K562 (cell line): ENCODE results near the gene WRAP53. TPM values are rescaled to one million over a fixed set of nuclear protein-coding genes. Genes with fewer than 3 reads are reported as not detected.

ENCODE experiments used
- ATF7 ChIP-seq: fragments of 450-650 bp; IDR thresholded peaks from 2 replicates; pipeline ENCODE4 v1.7.1; 2014; ENCODE audit warnings: mild to moderate bottlenecking, moderate library complexity
- BHLHE40 ChIP-seq: IDR thresholded peaks from 2 replicates; pipeline ENCODE4 v1.6.1; 2011; ENCODE audit warnings: low read length, improper control_type of control experiment
- CEBPG ChIP-seq, 3 experiments: fragments of 200-800 bp in 1 of 3; sonication (Bioruptor generic) in 1 of 3; sonication (generic) in 1 of 3; formaldehyde crosslinking in 1 of 3; IDR thresholded peaks in 2 of 3; conservative IDR thresholded peaks in 1 of 3; 2 replicates each; pipeline versions ENCODE4 v1.6.1 to v1.8.0; 2016 to 2022; ENCODE audit warnings: missing compliant biosample characterization in 2 of 3, missing genetic modification characterization in 2 of 3, mild to moderate bottlenecking in 1 of 3, missing genetic modification reagents in 1 of 3
- FOXM1 ChIP-seq, 2 experiments: fragments of 450-650 bp in 1 of 2; sonication (generic) in 1 of 2; formaldehyde crosslinking in 1 of 2; IDR thresholded peaks; 2 replicates each; pipeline versions ENCODE4 v1.6.1 to v1.9.0; 2017 to 2022; ENCODE audit warnings: low read depth in 2 of 2, mild to moderate bottlenecking in 2 of 2, missing genetic modification reagents in 1 of 2, moderate library complexity in 1 of 2
- GABPA ChIP-seq: fragments of 200-800 bp; sonication (Bioruptor generic); conservative IDR thresholded peaks from 2 replicates; pipeline ENCODE4 v1.6.1; 2016; ENCODE audit warnings: low read depth, missing genetic modification characterization, missing compliant biosample characterization
- GATAD2B ChIP-seq: fragments of 450-650 bp; IDR thresholded peaks from 2 replicates; pipeline ENCODE4 v1.6.1; 2017; ENCODE audit warnings: mild to moderate bottlenecking, borderline replicate concordance
- HNRNPLL ChIP-seq: fragments of 200-400 bp; formaldehyde crosslinking; IDR thresholded peaks from 2 replicates; pipeline ENCODE4 v1.6.1; 2017; ENCODE audit warnings: low read length, low read depth, mild to moderate bottlenecking; ENCODE audit not compliant: poor library complexity, severe bottlenecking
- JUND ChIP-seq, 2 experiments: IDR thresholded peaks; 2 replicates in 1 of 2; 3 replicates in 1 of 2; pipeline ENCODE4 v1.6.1; 2011; ENCODE audit warnings: borderline replicate concordance in 2 of 2, low read depth in 2 of 2, low read length in 2 of 2, improper control_type of control experiment in 1 of 2, missing biosample characterization in 1 of 2, missing genetic modification characterization in 1 of 2, missing genetic modification reagents in 1 of 2
- NFATC3 ChIP-seq: fragments of 450-650 bp; IDR thresholded peaks from 2 replicates; pipeline ENCODE4 v1.6.1; 2017; ENCODE audit warnings: mild to moderate bottlenecking
- NR4A1 ChIP-seq, 2 experiments: fragments of 250-450 bp in 1 of 2; fragments of 450-650 bp in 1 of 2; sonication (Bioruptor Pico) in 1 of 2; IDR thresholded peaks; 2 replicates each; pipeline versions ENCODE4 v1.4.0 to v1.6.1; 2016 to 2020; ENCODE audit warnings: mild to moderate bottlenecking in 2 of 2, missing compliant biosample characterization in 1 of 2, missing genetic modification characterization in 1 of 2, moderate library complexity in 1 of 2
- POLR2AphosphoS2 ChIP-seq: IDR thresholded peaks from 2 replicates; pipeline ENCODE4 v1.6.1; 2012; ENCODE audit warnings: low read length, improper control_type of control experiment
- RB1 ChIP-seq: fragments of 450-650 bp; IDR thresholded peaks from 2 replicates; pipeline ENCODE4 v1.6.1; 2017; ENCODE audit warnings: low read depth, mild to moderate bottlenecking
- SIN3B ChIP-seq: fragments of 450-650 bp; IDR thresholded peaks from 2 replicates; pipeline ENCODE4 v1.6.1; 2017; ENCODE audit warnings: low read depth, mild to moderate bottlenecking, moderate library complexity
- SREBF1 ChIP-seq: fragments of 150-350 bp; IDR thresholded peaks from 2 replicates; pipeline ENCODE4 v1.6.1; 2014; ENCODE audit warnings: antibody characterized with exemption, low read depth, low read length, borderline replicate concordance
- TAF7 ChIP-seq: fragments of 450-650 bp; IDR thresholded peaks from 2 replicates; pipeline ENCODE4 v1.6.1; 2016; ENCODE audit warnings: missing genetic modification characterization, missing compliant biosample characterization
- TCF3 ChIP-seq: sonication (generic); formaldehyde crosslinking; IDR thresholded peaks from 2 replicates; pipeline ENCODE4 v1.4.0; 2020; ENCODE audit warnings: mild to moderate bottlenecking, missing genetic modification reagents
- YY1 ChIP-seq, 3 experiments: IDR thresholded peaks; 2 replicates each; pipeline ENCODE4 v1.6.1; 2011; ENCODE audit warnings: low read length in 2 of 3, mild to moderate bottlenecking in 2 of 3, moderate library complexity in 2 of 3, borderline replicate concordance in 1 of 3, control low read depth in 1 of 3, low read depth in 1 of 3; ENCODE audit not compliant: insufficient read depth in 3 of 3, insufficient replicate concordance in 2 of 3, control insufficient read depth in 1 of 3, insufficient read length in 1 of 3; ENCODE audit errors: extremely low read depth in 1 of 3
- ZNF75A ChIP-seq: fragments of 450-650 bp; formaldehyde crosslinking; IDR thresholded peaks from 2 replicates; pipeline ENCODE4 v1.4.0; 2020; ENCODE audit warnings: mild to moderate bottlenecking
- polyA plus RNA-seq, 8 experiments: library from polyadenylated mRNA; depleted of rRNA in 4 of 8; stranded (reverse) in 5 of 8; unstranded in 3 of 8; fragments of >200 nt; fragmentation: Nextera tagmentation in 2 of 8; fragmentation: Illumina TruSeq in 1 of 8; extraction: Ambion mirVana in 2 of 8; extraction: Trizol in 1 of 8; gene quantifications; 2 replicates each; pipeline versions ENCODE4 v1.2.1 to v1.2.3, GENCODE V29; 2011 to 2014; ENCODE audit warnings: inconsistent platforms in 1 of 8, missing spikeins in 1 of 8
- total RNA-seq, 7 experiments: library from RNA; depleted of rRNA in 6 of 7; stranded (reverse); fragments of >200 nt in 6 of 7; fragmentation: Illumina TruSeq in 2 of 7; extraction: Trizol in 2 of 7; gene quantifications; 2 replicates each; pipeline versions ENCODE4 v1.2.1 to v1.2.3, GENCODE V29; 2011 to 2021; ENCODE audit warnings: low replicate concordance in 1 of 7
- TF ChIP-seq, protein P1 (sequence below): fragments of 250-450 bp; sonication (Bioruptor Pico); IDR thresholded peaks from 2 replicates; pipeline ENCODE4 v1.8.0; 2021; ENCODE audit warnings: moderate library complexity, mild to moderate bottlenecking, inconsistent platforms
- TF ChIP-seq, protein P2 (sequence below): sonication (generic); formaldehyde crosslinking; IDR thresholded peaks from 2 replicates; pipeline ENCODE4 v1.8.1; 2023; ENCODE audit warnings: mild to moderate bottlenecking, missing genetic modification reagents

Gene WRAP53
- total and polyA plus RNA-seq, 9 of the 15 experiments (the other 6 are each of a cell fraction or from before 2014, with no cell fraction given) = 0.72 to 18.2 (median 13.4) TPM

DNA sequence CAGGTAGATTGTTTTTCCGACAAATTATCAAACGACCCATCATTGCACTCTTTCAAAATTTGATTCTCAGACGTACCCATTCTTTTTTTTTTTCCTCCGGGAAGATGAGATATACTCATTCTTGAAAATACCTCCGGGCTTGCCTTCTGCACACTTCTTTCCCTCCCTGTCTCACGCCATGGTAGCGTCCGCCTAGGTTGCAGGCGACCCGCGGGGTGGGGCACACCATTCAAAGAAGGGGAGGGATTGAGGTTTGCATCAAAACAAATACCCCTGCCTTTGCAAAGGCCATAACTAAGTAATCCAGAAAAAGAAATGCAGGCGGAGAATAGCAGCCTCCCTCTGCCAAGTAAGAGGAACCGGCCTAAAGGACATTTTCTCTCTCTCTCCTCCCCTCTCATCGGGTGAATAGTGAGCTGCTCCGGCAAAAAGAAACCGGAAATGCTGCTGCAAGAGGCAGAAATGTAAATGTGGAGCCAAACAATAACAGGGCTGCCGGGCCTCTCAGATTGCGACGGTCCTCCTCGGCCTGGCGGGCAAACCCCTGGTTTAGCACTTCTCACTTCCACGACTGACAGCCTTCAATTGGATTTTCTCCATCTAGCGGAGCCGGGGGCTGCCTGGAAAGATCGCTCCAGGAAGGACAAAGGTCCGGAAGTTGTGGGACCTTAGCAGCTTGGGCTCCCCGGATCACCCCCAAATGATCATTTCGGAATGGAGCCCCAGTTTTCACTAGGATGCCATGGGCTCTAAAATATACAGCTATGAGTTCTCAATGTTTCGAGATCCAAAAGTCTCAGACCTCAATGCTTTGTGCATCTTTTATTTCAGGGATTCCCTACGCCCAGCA lies 1.8 kb upstream of the WRAP53 start (continued):
- TF ChIP-seq, protein P1, sequence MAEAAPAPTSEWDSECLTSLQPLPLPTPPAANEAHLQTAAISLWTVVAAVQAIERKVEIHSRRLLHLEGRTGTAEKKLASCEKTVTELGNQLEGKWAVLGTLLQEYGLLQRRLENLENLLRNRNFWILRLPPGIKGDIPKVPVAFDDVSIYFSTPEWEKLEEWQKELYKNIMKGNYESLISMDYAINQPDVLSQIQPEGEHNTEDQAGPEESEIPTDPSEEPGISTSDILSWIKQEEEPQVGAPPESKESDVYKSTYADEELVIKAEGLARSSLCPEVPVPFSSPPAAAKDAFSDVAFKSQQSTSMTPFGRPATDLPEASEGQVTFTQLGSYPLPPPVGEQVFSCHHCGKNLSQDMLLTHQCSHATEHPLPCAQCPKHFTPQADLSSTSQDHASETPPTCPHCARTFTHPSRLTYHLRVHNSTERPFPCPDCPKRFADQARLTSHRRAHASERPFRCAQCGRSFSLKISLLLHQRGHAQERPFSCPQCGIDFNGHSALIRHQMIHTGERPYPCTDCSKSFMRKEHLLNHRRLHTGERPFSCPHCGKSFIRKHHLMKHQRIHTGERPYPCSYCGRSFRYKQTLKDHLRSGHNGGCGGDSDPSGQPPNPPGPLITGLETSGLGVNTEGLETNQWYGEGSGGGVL = no peak
- TF ChIP-seq POLR2AphosphoS2 = no peak
- 0 out of 2 replicates have a peak, but pooled peaks have one; percentile 10 for TF ChIP-seq RB1
- no peak for TF ChIP-seq NFATC3
- TF ChIP-seq CEBPG (CRISPR knock-in tag; IDR thresholded peaks at IDR 0.05) = peak; percentile 92
- no peak; a peak in 1 of 4 replicates for TF ChIP-seq CEBPG (tag; conservative IDR thresholded peaks at IDR 0.05 in 1 of 2, IDR thresholded peaks at IDR 0.05 in 1 of 2)
- peak; percentile 84 for TF ChIP-seq BHLHE40
- TF ChIP-seq FOXM1 (IDR thresholded peaks at IDR 0.05; ENCODE audit: low read depth) = 0 out of 2 replicates have a peak, but pooled peaks have one; percentile 33
- TF ChIP-seq FOXM1 (CRISPR knock-in tag; IDR thresholded peaks at IDR 0.05; ENCODE audit: low read depth) = no peak
- peak; percentile 94 for TF ChIP-seq JUND (IDR thresholded peaks at IDR 0.05; ENCODE audit: borderline replicate concordance, low read depth, low read length)
- TF ChIP-seq JUND (tag; IDR thresholded peaks at IDR 0.05; ENCODE audit: borderline replicate concordance, low read depth, low read length) = no peak
- no peak for TF ChIP-seq GATAD2B
- TF ChIP-seq ATF7 = peak; percentile 100
- TF ChIP-seq TAF7 (tag) = peak; percentile 76
- TF ChIP-seq SREBF1 = peak; percentile 90
- TF ChIP-seq, protein P2, sequence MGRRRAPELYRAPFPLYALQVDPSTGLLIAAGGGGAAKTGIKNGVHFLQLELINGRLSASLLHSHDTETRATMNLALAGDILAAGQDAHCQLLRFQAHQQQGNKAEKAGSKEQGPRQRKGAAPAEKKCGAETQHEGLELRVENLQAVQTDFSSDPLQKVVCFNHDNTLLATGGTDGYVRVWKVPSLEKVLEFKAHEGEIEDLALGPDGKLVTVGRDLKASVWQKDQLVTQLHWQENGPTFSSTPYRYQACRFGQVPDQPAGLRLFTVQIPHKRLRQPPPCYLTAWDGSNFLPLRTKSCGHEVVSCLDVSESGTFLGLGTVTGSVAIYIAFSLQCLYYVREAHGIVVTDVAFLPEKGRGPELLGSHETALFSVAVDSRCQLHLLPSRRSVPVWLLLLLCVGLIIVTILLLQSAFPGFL = no peak
- peak; percentile 8 for TF ChIP-seq HNRNPLL
- TF ChIP-seq YY1 (IDR thresholded peaks at IDR 0.05; ENCODE audit: borderline replicate concordance in 1 of 3, control insufficient read depth in 1 of 3, extremely low read depth in 1 of 3, insufficient read depth in 3 of 3, insufficient read length in 1 of 3, insufficient replicate concordance in 2 of 3, low read depth in 1 of 3, low read length in 2 of 3) = peak in 2 of 3 experiments; percentile 58 to 84
- TF ChIP-seq NR4A1 (CRISPR knock-in tag; IDR thresholded peaks at IDR 0.05) = no peak
- no peak for TF ChIP-seq NR4A1 (tag; IDR thresholded peaks at IDR 0.05)
- 0 out of 2 replicates have a peak, but pooled peaks have one; percentile 25 for TF ChIP-seq SIN3B
- TF ChIP-seq TCF3 (CRISPR knock-in tag) = no peak
- TF ChIP-seq GABPA (tag) = peak; percentile 87
- no peak for TF ChIP-seq ZNF75A (CRISPR knock-in tag)
